ENCODE results near the gene COL16A1.

DNA sequence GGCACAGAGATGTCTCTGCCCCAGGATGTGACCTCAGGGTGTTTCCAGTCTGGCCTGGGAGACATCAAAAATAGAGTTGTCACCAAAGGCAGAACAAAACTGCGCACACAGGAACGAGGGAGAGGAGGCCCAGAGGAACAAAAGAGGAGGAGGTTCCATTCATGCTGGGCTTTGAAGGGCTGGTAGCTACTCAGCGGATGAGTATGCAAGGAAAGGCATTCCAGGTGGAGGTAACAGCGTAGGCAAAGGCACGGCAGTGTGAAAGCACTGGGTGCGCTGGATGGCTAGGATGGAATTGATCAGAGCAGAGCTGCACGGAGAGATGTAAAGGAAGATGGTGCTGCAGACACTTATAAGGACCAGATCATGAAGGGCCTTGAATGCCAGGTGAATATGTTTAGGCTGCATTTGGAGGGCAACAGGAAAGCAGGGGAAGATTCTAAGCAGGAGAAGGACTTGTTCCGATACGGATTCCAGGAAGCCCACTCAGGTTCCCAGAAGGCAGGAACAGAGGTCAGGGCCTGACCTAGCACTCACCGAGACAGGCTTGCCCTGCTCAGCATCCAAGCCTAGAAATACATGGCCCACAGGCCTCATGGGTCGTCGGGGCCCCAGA is 6.3 kb downstream of the COL16A1 start:
- TF ChIP-seq AGO1 (IDR thresholded peaks at IDR 0.05; ENCODE audit: low read depth, low read length, poor library complexity, severe bottlenecking) (no peak), ZNF24 (IDR thresholded peaks at IDR 0.05) (no peak), ZNF282 (IDR thresholded peaks at IDR 0.05; ENCODE audit: partially characterized antibody) (no peak)
- TF ChIP-seq, protein P1, sequence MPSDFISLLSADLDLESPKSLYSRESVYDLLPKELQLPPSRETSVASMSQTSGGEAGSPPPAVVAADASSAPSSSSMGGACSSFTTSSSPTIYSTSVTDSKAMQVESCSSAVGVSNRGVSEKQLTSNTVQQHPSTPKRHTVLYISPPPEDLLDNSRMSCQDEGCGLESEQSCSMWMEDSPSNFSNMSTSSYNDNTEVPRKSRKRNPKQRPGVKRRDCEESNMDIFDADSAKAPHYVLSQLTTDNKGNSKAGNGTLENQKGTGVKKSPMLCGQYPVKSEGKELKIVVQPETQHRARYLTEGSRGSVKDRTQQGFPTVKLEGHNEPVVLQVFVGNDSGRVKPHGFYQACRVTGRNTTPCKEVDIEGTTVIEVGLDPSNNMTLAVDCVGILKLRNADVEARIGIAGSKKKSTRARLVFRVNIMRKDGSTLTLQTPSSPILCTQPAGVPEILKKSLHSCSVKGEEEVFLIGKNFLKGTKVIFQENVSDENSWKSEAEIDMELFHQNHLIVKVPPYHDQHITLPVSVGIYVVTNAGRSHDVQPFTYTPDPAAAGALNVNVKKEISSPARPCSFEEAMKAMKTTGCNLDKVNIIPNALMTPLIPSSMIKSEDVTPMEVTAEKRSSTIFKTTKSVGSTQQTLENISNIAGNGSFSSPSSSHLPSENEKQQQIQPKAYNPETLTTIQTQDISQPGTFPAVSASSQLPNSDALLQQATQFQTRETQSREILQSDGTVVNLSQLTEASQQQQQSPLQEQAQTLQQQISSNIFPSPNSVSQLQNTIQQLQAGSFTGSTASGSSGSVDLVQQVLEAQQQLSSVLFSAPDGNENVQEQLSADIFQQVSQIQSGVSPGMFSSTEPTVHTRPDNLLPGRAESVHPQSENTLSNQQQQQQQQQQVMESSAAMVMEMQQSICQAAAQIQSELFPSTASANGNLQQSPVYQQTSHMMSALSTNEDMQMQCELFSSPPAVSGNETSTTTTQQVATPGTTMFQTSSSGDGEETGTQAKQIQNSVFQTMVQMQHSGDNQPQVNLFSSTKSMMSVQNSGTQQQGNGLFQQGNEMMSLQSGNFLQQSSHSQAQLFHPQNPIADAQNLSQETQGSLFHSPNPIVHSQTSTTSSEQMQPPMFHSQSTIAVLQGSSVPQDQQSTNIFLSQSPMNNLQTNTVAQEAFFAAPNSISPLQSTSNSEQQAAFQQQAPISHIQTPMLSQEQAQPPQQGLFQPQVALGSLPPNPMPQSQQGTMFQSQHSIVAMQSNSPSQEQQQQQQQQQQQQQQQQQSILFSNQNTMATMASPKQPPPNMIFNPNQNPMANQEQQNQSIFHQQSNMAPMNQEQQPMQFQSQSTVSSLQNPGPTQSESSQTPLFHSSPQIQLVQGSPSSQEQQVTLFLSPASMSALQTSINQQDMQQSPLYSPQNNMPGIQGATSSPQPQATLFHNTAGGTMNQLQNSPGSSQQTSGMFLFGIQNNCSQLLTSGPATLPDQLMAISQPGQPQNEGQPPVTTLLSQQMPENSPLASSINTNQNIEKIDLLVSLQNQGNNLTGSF (CRISPR knock-in tag; IDR thresholded peaks at IDR 0.05), result no peak
